Measurements from ENCODE around the gene RAB24.
A peak's percentile ranks its signal among the peaks of the same experiment; 100 is the strongest.

RAB24 gene

DNA sequence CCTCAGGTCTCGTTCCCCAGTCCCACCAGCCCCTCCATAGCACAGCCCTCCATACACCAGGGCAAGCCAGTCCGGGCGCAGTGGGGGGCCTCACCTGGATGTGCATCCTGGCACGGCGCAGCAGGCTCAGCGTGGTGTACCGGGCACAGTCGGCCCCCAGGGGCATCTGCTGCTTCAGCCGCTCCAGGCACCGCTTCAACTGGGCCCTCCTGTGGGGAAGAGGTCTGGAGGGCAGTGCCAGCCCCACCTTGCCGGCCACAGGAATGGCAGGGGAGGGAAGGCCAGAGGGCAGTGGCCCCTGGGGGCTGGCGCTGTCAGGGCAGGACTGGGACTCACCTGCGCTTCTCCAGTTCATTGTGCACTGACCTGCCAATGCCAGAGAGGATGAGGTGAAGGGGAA, 6.8 kb upstream of the RAB24 start:
- no peak for DNase-seq (ENCODE audit: low read depth in 1 of 2, low spot score in 1 of 2)
- no peaks in the 10 kb centered on the region for H3K27me3 ChIP-seq (ENCODE audit: insufficient read depth, poor library complexity, severe bottlenecking)
- peak overlapping the region; percentile 74 for H3K4me3 ChIP-seq (replicated peaks; ENCODE audit: insufficient read depth, low read length)
- TF ChIP-seq GABPA (IDR thresholded peaks at IDR 0.05; ENCODE audit: low read depth) (no peak), POLR2AphosphoS5 (IDR thresholded peaks at IDR 0.05; ENCODE audit: low read depth) (no peak), SPI1 (IDR thresholded peaks at IDR 0.05; ENCODE audit: borderline replicate concordance, low read depth) (no peak)
- TF ChIP-seq, protein P1, sequence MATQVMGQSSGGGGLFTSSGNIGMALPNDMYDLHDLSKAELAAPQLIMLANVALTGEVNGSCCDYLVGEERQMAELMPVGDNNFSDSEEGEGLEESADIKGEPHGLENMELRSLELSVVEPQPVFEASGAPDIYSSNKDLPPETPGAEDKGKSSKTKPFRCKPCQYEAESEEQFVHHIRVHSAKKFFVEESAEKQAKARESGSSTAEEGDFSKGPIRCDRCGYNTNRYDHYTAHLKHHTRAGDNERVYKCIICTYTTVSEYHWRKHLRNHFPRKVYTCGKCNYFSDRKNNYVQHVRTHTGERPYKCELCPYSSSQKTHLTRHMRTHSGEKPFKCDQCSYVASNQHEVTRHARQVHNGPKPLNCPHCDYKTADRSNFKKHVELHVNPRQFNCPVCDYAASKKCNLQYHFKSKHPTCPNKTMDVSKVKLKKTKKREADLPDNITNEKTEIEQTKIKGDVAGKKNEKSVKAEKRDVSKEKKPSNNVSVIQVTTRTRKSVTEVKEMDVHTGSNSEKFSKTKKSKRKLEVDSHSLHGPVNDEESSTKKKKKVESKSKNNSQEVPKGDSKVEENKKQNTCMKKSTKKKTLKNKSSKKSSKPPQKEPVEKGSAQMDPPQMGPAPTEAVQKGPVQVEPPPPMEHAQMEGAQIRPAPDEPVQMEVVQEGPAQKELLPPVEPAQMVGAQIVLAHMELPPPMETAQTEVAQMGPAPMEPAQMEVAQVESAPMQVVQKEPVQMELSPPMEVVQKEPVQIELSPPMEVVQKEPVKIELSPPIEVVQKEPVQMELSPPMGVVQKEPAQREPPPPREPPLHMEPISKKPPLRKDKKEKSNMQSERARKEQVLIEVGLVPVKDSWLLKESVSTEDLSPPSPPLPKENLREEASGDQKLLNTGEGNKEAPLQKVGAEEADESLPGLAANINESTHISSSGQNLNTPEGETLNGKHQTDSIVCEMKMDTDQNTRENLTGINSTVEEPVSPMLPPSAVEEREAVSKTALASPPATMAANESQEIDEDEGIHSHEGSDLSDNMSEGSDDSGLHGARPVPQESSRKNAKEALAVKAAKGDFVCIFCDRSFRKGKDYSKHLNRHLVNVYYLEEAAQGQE (IDR thresholded peaks at IDR 0.05; ENCODE audit: insufficient replicate concordance, low read depth), result no peak
- TF ChIP-seq, protein P2, sequence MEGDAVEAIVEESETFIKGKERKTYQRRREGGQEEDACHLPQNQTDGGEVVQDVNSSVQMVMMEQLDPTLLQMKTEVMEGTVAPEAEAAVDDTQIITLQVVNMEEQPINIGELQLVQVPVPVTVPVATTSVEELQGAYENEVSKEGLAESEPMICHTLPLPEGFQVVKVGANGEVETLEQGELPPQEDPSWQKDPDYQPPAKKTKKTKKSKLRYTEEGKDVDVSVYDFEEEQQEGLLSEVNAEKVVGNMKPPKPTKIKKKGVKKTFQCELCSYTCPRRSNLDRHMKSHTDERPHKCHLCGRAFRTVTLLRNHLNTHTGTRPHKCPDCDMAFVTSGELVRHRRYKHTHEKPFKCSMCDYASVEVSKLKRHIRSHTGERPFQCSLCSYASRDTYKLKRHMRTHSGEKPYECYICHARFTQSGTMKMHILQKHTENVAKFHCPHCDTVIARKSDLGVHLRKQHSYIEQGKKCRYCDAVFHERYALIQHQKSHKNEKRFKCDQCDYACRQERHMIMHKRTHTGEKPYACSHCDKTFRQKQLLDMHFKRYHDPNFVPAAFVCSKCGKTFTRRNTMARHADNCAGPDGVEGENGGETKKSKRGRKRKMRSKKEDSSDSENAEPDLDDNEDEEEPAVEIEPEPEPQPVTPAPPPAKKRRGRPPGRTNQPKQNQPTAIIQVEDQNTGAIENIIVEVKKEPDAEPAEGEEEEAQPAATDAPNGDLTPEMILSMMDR (IDR thresholded peaks at IDR 0.05; ENCODE audit: insufficient read depth, low read length), result no peak
- H3K27ac ChIP-seq (replicated peaks), result no peak overlapping the region

DNA sequence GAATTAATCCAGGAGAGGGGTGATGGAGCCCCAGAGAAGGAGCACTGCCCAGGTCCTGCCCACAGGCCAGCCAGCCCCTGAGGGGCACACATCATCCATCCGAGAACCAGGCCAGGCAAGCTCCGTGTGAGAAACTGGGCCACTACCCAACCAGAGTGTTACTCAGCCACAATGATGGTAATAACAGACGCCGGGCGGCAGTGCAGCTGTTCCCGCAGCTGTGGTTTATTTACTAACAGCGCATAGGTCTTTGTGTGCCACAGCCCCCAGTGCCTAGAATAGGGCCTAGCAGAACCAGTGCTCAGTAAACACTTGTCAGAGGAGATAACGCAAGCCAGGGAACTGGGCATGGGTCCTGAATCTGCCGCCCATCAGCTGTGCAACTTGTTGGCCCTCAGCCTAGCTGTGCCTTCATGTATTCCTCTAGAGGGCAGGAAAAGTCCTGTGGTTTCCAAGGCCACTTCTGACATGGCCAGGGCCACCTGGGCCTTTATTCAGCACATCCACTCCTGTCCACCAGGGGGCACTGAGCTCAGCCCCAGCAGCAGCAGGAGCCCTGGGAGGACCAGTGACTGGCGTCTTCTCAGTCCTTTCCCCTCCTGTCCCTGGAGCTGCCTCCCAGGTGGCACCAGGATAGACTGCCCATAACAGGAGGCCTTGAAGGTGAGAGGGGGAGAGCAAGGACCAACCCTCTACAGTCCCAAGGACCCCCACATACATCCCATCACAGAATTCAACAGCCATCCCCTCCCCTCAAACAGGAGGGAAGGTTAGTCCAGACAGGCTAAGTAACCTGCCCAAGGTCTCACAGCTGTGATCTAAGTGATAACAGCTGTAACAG, 6.1 kb upstream of the RAB24 start:
- Histone ChIP-seq H3K27me3 (ENCODE audit: insufficient read depth, poor library complexity, severe bottlenecking) (no peaks in the 10 kb centered on the region), H3K27ac (replicated peaks) (peak overlapping the region; percentile 91), H3K4me3 (replicated peaks; ENCODE audit: insufficient read depth, low read length) (no peak overlapping the region)
- TF ChIP-seq POLR2AphosphoS5 (IDR thresholded peaks at IDR 0.05; ENCODE audit: low read depth) (0 out of 2 replicates have a peak, but pooled peaks have one; percentile 38), SPI1 (IDR thresholded peaks at IDR 0.05; ENCODE audit: borderline replicate concordance, low read depth) (no peak)
- TF ChIP-seq, protein P1 (IDR thresholded peaks at IDR 0.05; ENCODE audit: insufficient replicate concordance, low read depth), result no peak
- TF ChIP-seq, protein P2 (IDR thresholded peaks at IDR 0.05; ENCODE audit: insufficient read depth, low read length), result peak; percentile 94
- DNase-seq (ENCODE audit: low read depth in 1 of 2, low spot score in 1 of 2), result peak in 1 of 2 experiments; percentile 74

DNA sequence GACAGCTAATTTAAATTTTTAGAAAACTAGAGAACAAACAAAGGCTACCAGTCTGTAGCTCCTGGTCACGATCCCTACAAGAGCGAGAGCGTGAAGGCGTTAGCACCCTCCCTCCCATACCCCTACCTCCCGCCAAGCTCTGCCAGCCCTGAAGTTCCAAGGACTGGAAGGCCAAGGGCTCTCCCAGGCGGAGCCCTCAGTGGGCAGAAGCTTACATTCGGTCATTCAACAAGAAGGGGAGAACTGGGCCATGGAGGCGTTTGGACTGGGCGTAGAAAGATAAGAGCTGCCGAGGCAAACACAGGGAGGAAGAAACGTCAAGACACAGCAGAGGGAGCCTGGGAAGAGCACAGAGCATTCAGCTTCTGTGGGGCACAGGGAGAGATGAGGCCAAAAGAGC, 5.2 kb upstream of the RAB24 start:
- Histone ChIP-seq H3K4me3 (replicated peaks; ENCODE audit: insufficient read depth, low read length) (no peak overlapping the region), H3K27ac (replicated peaks) (peak overlapping the region; percentile 91), H3K27me3 (ENCODE audit: insufficient read depth, poor library complexity, severe bottlenecking) (no peaks in the 10 kb centered on the region)
- no peak for DNase-seq (ENCODE audit: low read depth in 1 of 2, low spot score in 1 of 2)
- no peak for TF ChIP-seq SPI1 (IDR thresholded peaks at IDR 0.05; ENCODE audit: borderline replicate concordance, low read depth)
- TF ChIP-seq, protein P1 (IDR thresholded peaks at IDR 0.05; ENCODE audit: insufficient replicate concordance, low read depth), result no peak

Measured in HL-60 (cell line).